OCI-LY7 (cell line): Measurements from ENCODE around the gene TUBB6. TPM values are rescaled to one million over a fixed set of nuclear protein-coding genes. Genes with fewer than 3 reads are reported as not detected.

ENCODE experiments used
- BruUV-seq: library from RNA; stranded (reverse); fragments of 400-500 nt; replicated peaks from 2 replicates; lab custom pipeline; 2021; lab: Mats Ljungman, UMichigan
- CTCF ChIA-PET: fragments of 300-600 bp; sonication (Branson Sonifier 250); formaldehyde crosslinking; loops from one replicate; lab custom pipeline; 2022; ENCODE audit warnings: antibody characterized with exemption; ENCODE audit not compliant: unreplicated experiment; lab: Charles Lee
- POLR2A ChIA-PET: fragments of 300-600 bp; sonication (Branson Sonifier 250); formaldehyde crosslinking; loops from one replicate; lab custom pipeline; 2022; ENCODE audit warnings: antibody characterized with exemption; lab: Charles Lee
- DNase-seq: peaks from one replicate; pipeline ENCODE4 v3.0.0-alpha.2; 2015; ENCODE audit warnings: low spot score
- H2AFZ ChIP-seq: fragments of 200-600 bp; sonication (generic), shearing (Covaris generic); 2 replicates; pipeline ENCODE4 v1.6.1; 2014; ENCODE audit warnings: mild to moderate bottlenecking, antibody characterized with exemption, low read length, moderate library complexity
- H3K27ac ChIP-seq: fragments of 200-600 bp; sonication (generic); 2 replicates; pipeline ENCODE4 v1.5.1; 2014; ENCODE audit warnings: mixed run types, low read depth, mild to moderate bottlenecking, moderate library complexity, low read length, inconsistent platforms; ENCODE audit not compliant: poor library complexity, severe bottlenecking
- H3K36me3 ChIP-seq: fragments of 200-600 bp; sonication (generic); 2 replicates; pipeline ENCODE4 v1.6.1; 2014; ENCODE audit warnings: mild to moderate bottlenecking, antibody characterized with exemption, low read length, moderate library complexity, mixed read lengths; ENCODE audit not compliant: insufficient read depth
- H3K4me1 ChIP-seq: fragments of 200-600 bp; sonication (generic); 2 replicates; pipeline ENCODE4 v1.5.1; 2014; ENCODE audit warnings: mild to moderate bottlenecking, low read length; ENCODE audit not compliant: insufficient read depth, poor library complexity, severe bottlenecking
- H3K4me2 ChIP-seq: fragments of 200-600 bp; sonication (generic); 2 replicates; pipeline ENCODE4 v1.6.1; 2014; ENCODE audit warnings: mild to moderate bottlenecking, low read length
- H3K4me3 ChIP-seq: fragments of 200-600 bp; sonication (generic); 2 replicates; pipeline ENCODE4 v1.5.1; 2014; ENCODE audit warnings: mild to moderate bottlenecking, low read depth, low read length; ENCODE audit not compliant: poor library complexity, severe bottlenecking
- H3K79me2 ChIP-seq: fragments of 200-600 bp; sonication (generic); 2 replicates; pipeline ENCODE4 v1.6.1; 2016; ENCODE audit warnings: low read depth, mild to moderate bottlenecking, low read length, moderate library complexity, mixed read lengths; ENCODE audit not compliant: insufficient read depth
- H3K9me2 ChIP-seq: fragments of 200-600 bp; sonication (generic); 2 replicates; pipeline ENCODE4 v1.6.1; 2016; ENCODE audit warnings: mild to moderate bottlenecking, low read length, mixed read lengths; ENCODE audit not compliant: insufficient read depth
- H3K9me3 ChIP-seq: fragments of 200-600 bp; sonication (generic); 2 replicates; pipeline ENCODE4 v1.6.1; 2014; ENCODE audit warnings: mild to moderate bottlenecking, mixed run types, low read length, mixed read lengths
- H4K20me1 ChIP-seq: fragments of 200-600 bp; sonication (generic); 2 replicates; pipeline ENCODE4 v1.6.1; 2014; ENCODE audit warnings: mild to moderate bottlenecking, antibody characterized with exemption, low read length, moderate library complexity, mixed read lengths; ENCODE audit not compliant: insufficient read depth
- EZH2phosphoT487 ChIP-seq: fragments of 200-600 bp; sonication (generic); IDR thresholded peaks from 2 replicates; pipeline ENCODE4 v1.6.1; 2018; ENCODE audit warnings: low read depth, borderline replicate concordance, mild to moderate bottlenecking, mixed run types, antibody characterized with exemption, low read length, moderate library complexity, mixed read lengths
- intact Hi-C: fragments of 100-400 bp; cut with micrococcal nuclease; formaldehyde crosslinking; loops from one replicate; pipeline ENCODE4 v1.10.0; 2022; ENCODE audit not compliant: unreplicated experiment
- total RNA-seq, 2 experiments: library from RNA; depleted of rRNA in 1 of 2; stranded (reverse); fragments of >200 nt in 1 of 2; shearing (Covaris generic) in 1 of 2; gene quantifications; 2 replicates each; pipeline ENCODE4 v1.2.3, GENCODE V29; 2014 to 2022
- TF ChIP-seq, protein P1 (sequence below): fragments of 200-600 bp; sonication (generic); conservative IDR thresholded peaks from 2 replicates; pipeline ENCODE4 v1.5.1; 2014; ENCODE audit warnings: mild to moderate bottlenecking, antibody characterized with exemption, low read length, moderate library complexity, mixed read lengths

The TUBB6 gene
- total RNA-seq, 2 experiments from 2014 or later, result not detected

GRCh38 chr18:12338382-12338781 lies 30.3 kb downstream of the TUBB6 start:
- Histone ChIP-seq H3K4me3 (no peak overlapping the region), H3K9me2 (no peaks in the 10 kb centered on the region), H4K20me1 (no peaks in the 10 kb centered on the region), H3K36me3 (peaks cover 87% of the 10 kb centered on the region), H3K79me2 (no peaks in the 10 kb centered on the region), H3K27ac (no peak overlapping the region), H3K4me2 (no peak overlapping the region), H3K4me1 (no peaks in the 10 kb centered on the region), H2AFZ (no peak overlapping the region), H3K9me3 (no peaks in the 10 kb centered on the region)
- no peak for DNase-seq
- intact Hi-C loops, result no loop called here
- BruUV-seq, result no TSS peak
- POLR2A ChIA-PET, result interaction anchor here (0.7 to 1.6 kb wide), 2 partner anchors 10 to 46 kb away, joined by 3 to 4 read pairs; no protein-coding TSS in a partner anchor
- TF ChIP-seq, protein P1, sequence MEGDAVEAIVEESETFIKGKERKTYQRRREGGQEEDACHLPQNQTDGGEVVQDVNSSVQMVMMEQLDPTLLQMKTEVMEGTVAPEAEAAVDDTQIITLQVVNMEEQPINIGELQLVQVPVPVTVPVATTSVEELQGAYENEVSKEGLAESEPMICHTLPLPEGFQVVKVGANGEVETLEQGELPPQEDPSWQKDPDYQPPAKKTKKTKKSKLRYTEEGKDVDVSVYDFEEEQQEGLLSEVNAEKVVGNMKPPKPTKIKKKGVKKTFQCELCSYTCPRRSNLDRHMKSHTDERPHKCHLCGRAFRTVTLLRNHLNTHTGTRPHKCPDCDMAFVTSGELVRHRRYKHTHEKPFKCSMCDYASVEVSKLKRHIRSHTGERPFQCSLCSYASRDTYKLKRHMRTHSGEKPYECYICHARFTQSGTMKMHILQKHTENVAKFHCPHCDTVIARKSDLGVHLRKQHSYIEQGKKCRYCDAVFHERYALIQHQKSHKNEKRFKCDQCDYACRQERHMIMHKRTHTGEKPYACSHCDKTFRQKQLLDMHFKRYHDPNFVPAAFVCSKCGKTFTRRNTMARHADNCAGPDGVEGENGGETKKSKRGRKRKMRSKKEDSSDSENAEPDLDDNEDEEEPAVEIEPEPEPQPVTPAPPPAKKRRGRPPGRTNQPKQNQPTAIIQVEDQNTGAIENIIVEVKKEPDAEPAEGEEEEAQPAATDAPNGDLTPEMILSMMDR, result no peak
- CTCF ChIA-PET, result no interaction called here

GRCh38 chr18:12340945-12341660 lies 33.1 kb downstream of the TUBB6 start:
- BruUV-seq, result no TSS peak
- Histone ChIP-seq H3K27ac (no peak overlapping the region), H3K79me2 (no peaks in the 10 kb centered on the region), H3K9me2 (no peaks in the 10 kb centered on the region), H2AFZ (no peak overlapping the region), H3K4me2 (no peak overlapping the region), H3K4me1 (no peaks in the 10 kb centered on the region), H3K36me3 (peaks cover 87% of the 10 kb centered on the region), H3K4me3 (no peak overlapping the region), H4K20me1 (no peaks in the 10 kb centered on the region), H3K9me3 (no peaks in the 10 kb centered on the region)
- intact Hi-C loops, result no loop called here
- ChIA-PET CTCF (interaction anchor here (0.6 kb wide), 1 partner anchor 404 kb away, joined by 3 read pairs; no protein-coding TSS in a partner anchor), POLR2A (no interaction called here)
- DNase-seq, result no peak
- no peak for TF ChIP-seq EZH2phosphoT487
- TF ChIP-seq, protein P1, result no peak

DNA sequence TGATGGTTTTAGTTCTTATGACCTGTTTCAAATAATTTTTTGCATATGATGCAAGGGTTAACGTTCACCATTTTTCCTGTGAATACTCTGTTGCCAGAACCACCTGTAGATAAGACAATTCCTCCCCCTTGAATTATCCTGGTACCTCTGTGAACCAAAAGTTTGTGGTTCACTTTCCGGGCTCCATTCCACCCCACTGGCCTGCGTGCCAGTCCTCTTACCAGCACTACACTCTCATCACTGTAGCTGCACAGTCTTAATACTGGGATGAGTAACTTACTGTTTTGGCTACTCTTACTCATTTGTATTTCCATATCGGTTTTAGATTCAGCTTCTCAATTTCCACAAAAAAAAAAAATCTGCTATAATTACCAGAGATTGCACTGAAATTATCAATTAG lies 34.6 kb downstream of the TUBB6 start:
- Histone ChIP-seq H3K4me1 (no peaks in the 10 kb centered on the region), H3K9me2 (no peaks in the 10 kb centered on the region), H3K9me3 (no peaks in the 10 kb centered on the region), H3K4me3 (no peak overlapping the region), H4K20me1 (no peaks in the 10 kb centered on the region), H3K79me2 (no peaks in the 10 kb centered on the region), H3K36me3 (peaks cover 83% of the 10 kb centered on the region), H3K4me2 (no peak overlapping the region), H2AFZ (no peak overlapping the region), H3K27ac (no peak overlapping the region)
- ChIA-PET POLR2A (no interaction called here), CTCF (no interaction called here)
- BruUV-seq, result no TSS peak
- no peak for DNase-seq
- TF ChIP-seq, protein P1, result no peak
- no peak for TF ChIP-seq EZH2phosphoT487
- intact Hi-C loops, result no loop called here
